HL-60 (cell line): ENCODE measurements around the gene NPIPA8.
"Not testable (repeated sequence)": the region's sequence is repeated elsewhere in the genome, so short reads cannot be mapped to it uniquely, and the experiment has no call there.

Experiments used
- GABPA ChIP-seq: IDR thresholded peaks from 2 replicates; pipeline ENCODE4 v1.6.1; 2012; ENCODE audit warnings: low read depth
- POLR2AphosphoS5 ChIP-seq: IDR thresholded peaks from 2 replicates; pipeline ENCODE4 v1.6.1; 2012; ENCODE audit warnings: low read depth
- SPI1 ChIP-seq: IDR thresholded peaks from 2 replicates; pipeline ENCODE4 v1.6.1; 2012; ENCODE audit warnings: low read depth, mild to moderate bottlenecking, borderline replicate concordance
- TF ChIP-seq, protein P1 (sequence below): IDR thresholded peaks from one replicate; pipeline ENCODE4 v1.5.1; 2011; ENCODE audit warnings: low read length, control low read depth, inconsistent platforms; ENCODE audit not compliant: insufficient read depth
- TF ChIP-seq, protein P2 (sequence below): IDR thresholded peaks from 2 replicates; pipeline ENCODE4 v1.6.1; 2012; ENCODE audit warnings: low read depth; ENCODE audit not compliant: insufficient replicate concordance

DNA sequence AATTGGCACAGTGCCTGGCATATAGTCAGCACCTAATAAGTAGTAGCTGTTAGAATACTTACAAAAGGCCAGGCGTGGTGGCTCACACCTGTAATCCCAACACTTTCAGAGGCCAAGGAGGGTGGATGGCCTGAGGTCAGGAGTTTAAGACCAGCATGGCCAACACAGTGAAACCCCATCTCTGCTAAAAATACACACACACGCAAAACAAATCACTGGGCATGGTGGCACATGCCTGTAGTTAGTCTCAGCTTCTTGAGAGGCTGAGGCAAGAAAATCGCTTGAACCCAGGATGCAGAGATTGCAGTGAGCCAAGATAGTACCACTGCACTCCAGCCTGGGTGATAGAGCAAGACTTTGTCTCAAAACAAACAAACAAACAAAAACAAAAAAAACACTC is 29.3 kb downstream of the NPIPA8 start:
- TF ChIP-seq, protein P1, sequence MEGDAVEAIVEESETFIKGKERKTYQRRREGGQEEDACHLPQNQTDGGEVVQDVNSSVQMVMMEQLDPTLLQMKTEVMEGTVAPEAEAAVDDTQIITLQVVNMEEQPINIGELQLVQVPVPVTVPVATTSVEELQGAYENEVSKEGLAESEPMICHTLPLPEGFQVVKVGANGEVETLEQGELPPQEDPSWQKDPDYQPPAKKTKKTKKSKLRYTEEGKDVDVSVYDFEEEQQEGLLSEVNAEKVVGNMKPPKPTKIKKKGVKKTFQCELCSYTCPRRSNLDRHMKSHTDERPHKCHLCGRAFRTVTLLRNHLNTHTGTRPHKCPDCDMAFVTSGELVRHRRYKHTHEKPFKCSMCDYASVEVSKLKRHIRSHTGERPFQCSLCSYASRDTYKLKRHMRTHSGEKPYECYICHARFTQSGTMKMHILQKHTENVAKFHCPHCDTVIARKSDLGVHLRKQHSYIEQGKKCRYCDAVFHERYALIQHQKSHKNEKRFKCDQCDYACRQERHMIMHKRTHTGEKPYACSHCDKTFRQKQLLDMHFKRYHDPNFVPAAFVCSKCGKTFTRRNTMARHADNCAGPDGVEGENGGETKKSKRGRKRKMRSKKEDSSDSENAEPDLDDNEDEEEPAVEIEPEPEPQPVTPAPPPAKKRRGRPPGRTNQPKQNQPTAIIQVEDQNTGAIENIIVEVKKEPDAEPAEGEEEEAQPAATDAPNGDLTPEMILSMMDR, result not testable (repeated sequence)
- TF ChIP-seq, protein P2, sequence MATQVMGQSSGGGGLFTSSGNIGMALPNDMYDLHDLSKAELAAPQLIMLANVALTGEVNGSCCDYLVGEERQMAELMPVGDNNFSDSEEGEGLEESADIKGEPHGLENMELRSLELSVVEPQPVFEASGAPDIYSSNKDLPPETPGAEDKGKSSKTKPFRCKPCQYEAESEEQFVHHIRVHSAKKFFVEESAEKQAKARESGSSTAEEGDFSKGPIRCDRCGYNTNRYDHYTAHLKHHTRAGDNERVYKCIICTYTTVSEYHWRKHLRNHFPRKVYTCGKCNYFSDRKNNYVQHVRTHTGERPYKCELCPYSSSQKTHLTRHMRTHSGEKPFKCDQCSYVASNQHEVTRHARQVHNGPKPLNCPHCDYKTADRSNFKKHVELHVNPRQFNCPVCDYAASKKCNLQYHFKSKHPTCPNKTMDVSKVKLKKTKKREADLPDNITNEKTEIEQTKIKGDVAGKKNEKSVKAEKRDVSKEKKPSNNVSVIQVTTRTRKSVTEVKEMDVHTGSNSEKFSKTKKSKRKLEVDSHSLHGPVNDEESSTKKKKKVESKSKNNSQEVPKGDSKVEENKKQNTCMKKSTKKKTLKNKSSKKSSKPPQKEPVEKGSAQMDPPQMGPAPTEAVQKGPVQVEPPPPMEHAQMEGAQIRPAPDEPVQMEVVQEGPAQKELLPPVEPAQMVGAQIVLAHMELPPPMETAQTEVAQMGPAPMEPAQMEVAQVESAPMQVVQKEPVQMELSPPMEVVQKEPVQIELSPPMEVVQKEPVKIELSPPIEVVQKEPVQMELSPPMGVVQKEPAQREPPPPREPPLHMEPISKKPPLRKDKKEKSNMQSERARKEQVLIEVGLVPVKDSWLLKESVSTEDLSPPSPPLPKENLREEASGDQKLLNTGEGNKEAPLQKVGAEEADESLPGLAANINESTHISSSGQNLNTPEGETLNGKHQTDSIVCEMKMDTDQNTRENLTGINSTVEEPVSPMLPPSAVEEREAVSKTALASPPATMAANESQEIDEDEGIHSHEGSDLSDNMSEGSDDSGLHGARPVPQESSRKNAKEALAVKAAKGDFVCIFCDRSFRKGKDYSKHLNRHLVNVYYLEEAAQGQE, result not testable (repeated sequence)
- not testable (repeated sequence) for TF ChIP-seq POLR2AphosphoS5, GABPA, SPI1
